IPS-20b (cell line): ENCODE measurements around the gene HJURP.

Experiments used
- H3K27ac ChIP-seq: one replicate; pipeline ENCODE4 v1.5.1; 2013; ENCODE audit warnings: low read length
- H3K27me3 ChIP-seq: 2 replicates; pipeline ENCODE4 v1.6.1; 2013; ENCODE audit warnings: mild to moderate bottlenecking, low read length, inconsistent platforms; ENCODE audit not compliant: insufficient read depth
- H3K36me3 ChIP-seq: 2 replicates; pipeline ENCODE4 v1.6.1; 2013; ENCODE audit warnings: low read depth, mild to moderate bottlenecking, inconsistent platforms, low read length, moderate library complexity; ENCODE audit not compliant: insufficient read depth
- H3K4me1 ChIP-seq: 2 replicates; pipeline ENCODE4 v1.6.1; 2013; ENCODE audit warnings: mild to moderate bottlenecking, control low read depth, inconsistent platforms, low read length, moderate library complexity; ENCODE audit not compliant: insufficient read depth
- H3K4me3 ChIP-seq: 2 replicates; pipeline ENCODE4 v1.5.1; 2013; ENCODE audit warnings: mild to moderate bottlenecking, low read length, inconsistent platforms
- H3K9ac ChIP-seq: 2 replicates; pipeline ENCODE4 v1.6.1; 2013; ENCODE audit warnings: low read depth, mild to moderate bottlenecking, inconsistent platforms, low read length, moderate library complexity
- H3K9me3 ChIP-seq: 2 replicates; pipeline ENCODE4 v1.6.1; 2013; ENCODE audit warnings: mild to moderate bottlenecking, low read depth, low read length, inconsistent platforms; ENCODE audit not compliant: insufficient read depth

HJURP gene

GRCh38 chr2:233835230-233836186 lies 18.8 kb downstream of the HJURP start:
- peaks cover 68% of the 10 kb centered on the region for H3K36me3 ChIP-seq
- H3K27ac ChIP-seq: no peak overlapping the region

GRCh38 chr2:233833345-233833744 lies 21.0 kb downstream of the HJURP start:
- no peaks in the 10 kb centered on the region for H3K27me3 ChIP-seq
- H3K9me3 ChIP-seq: no peaks in the 10 kb centered on the region
- peak overlapping the region; percentile 34; the same call in 1 of the 2 replicates for H3K9ac ChIP-seq
- no peak overlapping the region for H3K4me3 ChIP-seq
- H3K27ac ChIP-seq: no peak overlapping the region
- H3K4me1 ChIP-seq: no peaks in the 10 kb centered on the region; the same call in 1 of the 2 replicates
- peaks cover 46% of the 10 kb centered on the region for H3K36me3 ChIP-seq

More at GRCh38 chr2:233835230-233836186, 18.8 kb downstream of the HJURP start:
- Histone ChIP-seq H3K9ac (no peak overlapping the region), H3K4me1 (no peaks in the 10 kb centered on the region; the same call in 1 of the 2 replicates), H3K4me3 (no peak overlapping the region), H3K9me3 (no peaks in the 10 kb centered on the region), H3K27me3 (no peaks in the 10 kb centered on the region)

- Histone ChIP-seq H3K27me3 (no peaks in the 10 kb centered on the region), H3K4me1 (no peaks in the 10 kb centered on the region; the same call in 1 of the 2 replicates), H3K9me3 (no peaks in the 10 kb centered on the region), H3K36me3 (peaks cover 41% of the 10 kb centered on the region), H3K9ac (peak overlapping the region; percentile 34; the same call in 1 of the 2 replicates), H3K4me3 (no peak overlapping the region), H3K27ac (no peak overlapping the region)
Observed at GRCh38 chr2:233832869-233833311, 21.4 kb downstream of the HJURP start.

- Histone ChIP-seq H3K9ac (no peak overlapping the region), H3K4me3 (no peak overlapping the region), H3K9me3 (no peaks in the 10 kb centered on the region), H3K27ac (no peak overlapping the region), H3K27me3 (no peaks in the 10 kb centered on the region), H3K36me3 (peaks cover 37% of the 10 kb centered on the region), H3K4me1 (no peaks in the 10 kb centered on the region; the same call in 1 of the 2 replicates)
Observed at GRCh38 chr2:233832414-233832813, 21.9 kb downstream of the HJURP start.

GRCh38 chr2:233831861-233832260 lies 22.5 kb downstream of the HJURP start:
- Histone ChIP-seq H3K9ac (no peak overlapping the region), H3K36me3 (peaks cover 31% of the 10 kb centered on the region), H3K27ac (no peak overlapping the region), H3K9me3 (no peaks in the 10 kb centered on the region), H3K4me3 (no peak overlapping the region), H3K4me1 (no peaks in the 10 kb centered on the region; the same call in 1 of the 2 replicates), H3K27me3 (no peaks in the 10 kb centered on the region)

GRCh38 chr2:233831011-233831721 lies 23.2 kb downstream of the HJURP start:
- no peaks in the 10 kb centered on the region for H3K9me3 ChIP-seq
- H3K9ac ChIP-seq: no peak overlapping the region
- no peaks in the 10 kb centered on the region; the same call in 1 of the 2 replicates for H3K4me1 ChIP-seq
- peaks cover 24% of the 10 kb centered on the region for H3K36me3 ChIP-seq
- no peak overlapping the region for H3K27ac ChIP-seq
- no peak overlapping the region for H3K4me3 ChIP-seq
- no peaks in the 10 kb centered on the region for H3K27me3 ChIP-seq

- H3K4me1 ChIP-seq: no peaks in the 10 kb centered on the region; the same call in 1 of the 2 replicates
- H3K27me3 ChIP-seq: no peaks in the 10 kb centered on the region
- H3K4me3 ChIP-seq: no peak overlapping the region
- H3K9ac ChIP-seq: no peak overlapping the region
- H3K9me3 ChIP-seq: no peaks in the 10 kb centered on the region
- H3K27ac ChIP-seq: no peak overlapping the region
- peaks cover 15% of the 10 kb centered on the region for H3K36me3 ChIP-seq
Observed at GRCh38 chr2:233830111-233830802, 24.1 kb downstream of the HJURP start.

- H3K27ac ChIP-seq: no peak overlapping the region
- no peaks in the 10 kb centered on the region; the same call in 1 of the 2 replicates for H3K4me1 ChIP-seq
- H3K36me3 ChIP-seq: peaks cover 7% of the 10 kb centered on the region
- H3K9ac ChIP-seq: no peak overlapping the region
- H3K4me3 ChIP-seq: no peak overlapping the region
- H3K27me3 ChIP-seq: no peaks in the 10 kb centered on the region
- H3K9me3 ChIP-seq: no peaks in the 10 kb centered on the region
Observed at GRCh38 chr2:233829193-233830110, 24.9 kb downstream of the HJURP start.

- no peak overlapping the region for H3K4me3 ChIP-seq
- H3K9ac ChIP-seq: no peak overlapping the region
- no peaks in the 10 kb centered on the region for H3K36me3 ChIP-seq
- H3K27ac ChIP-seq: no peak overlapping the region
- H3K27me3 ChIP-seq: no peaks in the 10 kb centered on the region
- no peaks in the 10 kb centered on the region for H3K9me3 ChIP-seq
- no peaks in the 10 kb centered on the region; the same call in 1 of the 2 replicates for H3K4me1 ChIP-seq
Observed at GRCh38 chr2:233828546-233829192, 25.7 kb downstream of the HJURP start.

- no peaks in the 10 kb centered on the region for H3K9me3 ChIP-seq
- H3K27ac ChIP-seq: no peak overlapping the region
- H3K4me1 ChIP-seq: no peaks in the 10 kb centered on the region
- no peaks in the 10 kb centered on the region for H3K27me3 ChIP-seq
- no peak overlapping the region for H3K9ac ChIP-seq
- H3K36me3 ChIP-seq: no peaks in the 10 kb centered on the region
- no peak overlapping the region for H3K4me3 ChIP-seq
Observed at GRCh38 chr2:233824373-233824772, 30.0 kb downstream of the HJURP start.
